BJ (cell line): Measurements from ENCODE around the gene FGGY. TPM values are rescaled to one million over a fixed set of nuclear protein-coding genes. Genes with fewer than 3 reads are reported as not detected.

Experiments
- CTCF ChIA-PET: fragments of 350-600 bp; formaldehyde crosslinking; extraction: SDS; loops from one replicate; lab custom pipeline; 2021; ENCODE audit warnings: antibody characterized with exemption, inconsistent platforms; lab: Yijun Ruan, JAX
- POLR2A ChIA-PET: fragments of 300-600 bp; sonication (Branson Sonifier 250); formaldehyde crosslinking; extraction: SDS; loops from one replicate; lab custom pipeline; 2021; ENCODE audit warnings: antibody characterized with exemption; lab: Charles Lee
- DNase-seq: peaks from one replicate; pipeline ENCODE4 v3.0.0-alpha.2; 2011; ENCODE audit warnings: low read depth
- H3K27me3 ChIP-seq: 2 replicates; pipeline ENCODE4 v1.6.0; 2011; ENCODE audit warnings: low read length; ENCODE audit not compliant: control insufficient read depth, insufficient read depth
- H3K36me3 ChIP-seq: 2 replicates; pipeline ENCODE4 v1.5.1; 2011; ENCODE audit warnings: low read length; ENCODE audit not compliant: control insufficient read depth, insufficient read depth
- H3K4me3 ChIP-seq: 2 replicates; pipeline ENCODE4 v1.5.1; 2011; ENCODE audit warnings: low read depth, mild to moderate bottlenecking, control low read depth, low read length
- polyA plus RNA-seq: library from polyadenylated mRNA; depleted of rRNA; stranded (reverse); fragments of >200 nt; gene quantifications from 2 replicates; pipeline ENCODE4 v1.2.3, GENCODE V29; 2011
- TF ChIP-seq, protein P1 (sequence below): IDR thresholded peaks from 2 replicates; pipeline ENCODE4 v1.5.1; 2011; ENCODE audit warnings: low read depth, mild to moderate bottlenecking, control low read depth, inconsistent platforms, low read length, moderate library complexity; ENCODE audit not compliant: insufficient read depth

Gene FGGY
- polyA plus RNA-seq, 1 experiment, result 9.9 TPM

DNA sequence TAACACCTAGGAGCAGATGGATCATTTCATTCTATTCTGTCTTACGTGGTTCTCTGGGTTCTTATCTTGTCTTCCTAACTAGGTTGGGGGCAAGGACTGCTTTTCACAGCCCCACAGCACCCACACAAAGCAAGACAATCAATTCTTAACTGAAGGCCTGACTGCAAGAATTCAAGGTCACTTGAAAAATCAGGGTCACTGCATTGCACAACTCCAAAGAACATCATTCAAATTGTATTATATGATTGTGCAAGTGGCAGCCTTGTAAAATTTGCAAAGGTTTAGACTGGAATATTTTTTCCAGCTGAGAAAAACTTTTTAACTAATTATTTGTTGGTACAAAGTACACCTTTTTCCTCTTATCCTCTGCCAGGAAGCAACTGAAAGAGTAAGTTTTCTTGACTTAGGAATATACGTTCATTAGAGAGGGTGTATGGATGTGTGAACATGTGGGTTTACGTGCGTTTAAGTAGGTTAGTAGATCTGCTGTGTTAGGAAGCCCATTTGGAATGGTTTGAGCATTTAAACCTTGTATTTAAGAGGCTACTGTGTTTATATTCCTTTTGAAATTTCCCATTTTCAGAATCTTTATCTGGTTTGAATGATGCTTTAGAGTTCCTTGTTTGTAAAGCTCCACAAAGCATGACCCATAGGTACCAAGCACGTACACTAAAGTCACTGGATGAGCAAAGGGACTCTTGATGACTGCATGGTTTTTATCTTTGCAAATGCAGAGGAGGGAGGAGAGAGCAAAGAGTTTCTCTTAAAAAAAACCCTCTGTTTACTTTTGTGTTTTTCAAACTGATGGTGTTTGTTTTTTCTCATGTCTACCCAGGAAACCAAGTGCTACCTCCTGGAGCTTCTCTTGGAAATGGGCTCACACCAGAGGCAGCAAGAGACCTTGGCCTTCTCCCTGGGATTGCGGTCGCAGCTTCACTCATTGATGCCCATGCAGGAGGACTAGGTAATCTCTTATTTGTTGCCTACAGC, 214.9 kb downstream of the FGGY start:
- no peak for DNase-seq
- POLR2A ChIA-PET, result no interaction called here
- no peaks in the 10 kb centered on the region for H3K27me3 ChIP-seq
- CTCF ChIA-PET, result interaction anchor here (0.8 kb wide), 1 partner anchor 10 kb away, joined by 3 read pairs; no protein-coding TSS in a partner anchor
- H3K36me3 ChIP-seq, result no peaks in the 10 kb centered on the region
- TF ChIP-seq, protein P1, sequence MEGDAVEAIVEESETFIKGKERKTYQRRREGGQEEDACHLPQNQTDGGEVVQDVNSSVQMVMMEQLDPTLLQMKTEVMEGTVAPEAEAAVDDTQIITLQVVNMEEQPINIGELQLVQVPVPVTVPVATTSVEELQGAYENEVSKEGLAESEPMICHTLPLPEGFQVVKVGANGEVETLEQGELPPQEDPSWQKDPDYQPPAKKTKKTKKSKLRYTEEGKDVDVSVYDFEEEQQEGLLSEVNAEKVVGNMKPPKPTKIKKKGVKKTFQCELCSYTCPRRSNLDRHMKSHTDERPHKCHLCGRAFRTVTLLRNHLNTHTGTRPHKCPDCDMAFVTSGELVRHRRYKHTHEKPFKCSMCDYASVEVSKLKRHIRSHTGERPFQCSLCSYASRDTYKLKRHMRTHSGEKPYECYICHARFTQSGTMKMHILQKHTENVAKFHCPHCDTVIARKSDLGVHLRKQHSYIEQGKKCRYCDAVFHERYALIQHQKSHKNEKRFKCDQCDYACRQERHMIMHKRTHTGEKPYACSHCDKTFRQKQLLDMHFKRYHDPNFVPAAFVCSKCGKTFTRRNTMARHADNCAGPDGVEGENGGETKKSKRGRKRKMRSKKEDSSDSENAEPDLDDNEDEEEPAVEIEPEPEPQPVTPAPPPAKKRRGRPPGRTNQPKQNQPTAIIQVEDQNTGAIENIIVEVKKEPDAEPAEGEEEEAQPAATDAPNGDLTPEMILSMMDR, result no peak
- H3K4me3 ChIP-seq, result no peak overlapping the region

DNA sequence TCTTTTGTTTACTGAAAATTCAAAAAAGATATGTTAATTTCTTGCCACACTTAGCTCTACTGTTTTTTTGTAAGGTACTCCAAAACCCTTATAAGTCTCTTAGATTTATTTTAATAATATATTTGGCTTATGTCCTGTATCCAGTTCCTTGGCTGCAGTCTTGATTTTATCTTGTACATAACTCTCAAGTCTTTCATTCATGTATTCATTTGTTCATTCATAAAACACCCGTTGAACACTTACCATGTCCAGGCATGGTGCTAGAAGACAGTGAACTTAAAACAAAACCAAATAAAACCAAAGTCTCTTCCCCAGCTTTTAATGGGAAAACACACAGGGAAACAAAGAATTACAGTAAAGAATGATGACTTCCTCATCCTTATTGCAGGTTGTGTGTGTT, 215.8 kb downstream of the FGGY start:
- Histone ChIP-seq H3K36me3 (no peaks in the 10 kb centered on the region), H3K4me3 (no peak overlapping the region), H3K27me3 (no peaks in the 10 kb centered on the region)
- ChIA-PET CTCF (no interaction called here), POLR2A (no interaction called here)
- TF ChIP-seq, protein P1, result no peak
- DNase-seq, result no peak

DNA sequence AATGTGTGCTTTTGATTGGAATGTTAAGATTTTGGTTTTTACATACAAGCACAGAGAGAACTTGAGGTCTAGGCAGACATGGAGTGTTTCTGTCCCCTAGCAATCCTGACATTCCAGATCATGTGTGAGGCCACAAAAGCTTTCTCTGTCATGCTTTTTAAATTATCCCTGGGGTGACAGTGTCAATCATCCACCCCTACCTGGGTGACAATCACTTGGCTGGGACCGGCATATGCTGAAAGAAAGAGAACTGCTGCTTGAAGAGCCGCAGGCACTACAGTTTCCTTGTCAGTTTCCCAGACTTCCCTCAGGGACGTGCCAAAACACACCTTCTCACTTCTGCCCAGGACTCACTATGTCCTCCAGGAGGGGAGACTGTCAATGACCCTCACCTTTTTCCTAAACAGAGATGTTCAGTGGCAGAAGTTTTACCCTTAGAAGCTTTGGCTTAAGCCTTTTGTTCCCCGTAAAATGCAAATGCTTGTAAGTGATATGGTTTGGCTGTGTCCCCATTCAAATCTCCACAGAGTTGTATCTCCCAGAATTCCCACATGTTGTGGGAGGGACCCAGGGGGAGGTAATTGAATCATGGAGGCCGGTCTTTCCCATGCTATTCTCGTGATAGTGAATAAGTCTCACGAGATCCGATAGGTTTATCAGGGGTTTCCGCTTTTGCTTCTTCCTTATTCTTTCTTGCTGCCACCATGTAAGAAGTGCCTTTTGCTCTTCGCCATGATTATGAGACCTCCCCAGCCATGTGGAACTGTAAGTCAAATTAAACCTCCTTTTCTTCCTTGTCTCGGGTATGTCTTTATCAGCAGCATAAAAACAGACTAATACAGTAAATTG, 217.4 kb downstream of the FGGY start:
- H3K4me3 ChIP-seq, result no peak overlapping the region
- ChIA-PET CTCF (no interaction called here), POLR2A (no interaction called here)
- no peaks in the 10 kb centered on the region for H3K36me3 ChIP-seq
- TF ChIP-seq, protein P1, result no peak
- no peak for DNase-seq
- H3K27me3 ChIP-seq, result no peaks in the 10 kb centered on the region

DNA sequence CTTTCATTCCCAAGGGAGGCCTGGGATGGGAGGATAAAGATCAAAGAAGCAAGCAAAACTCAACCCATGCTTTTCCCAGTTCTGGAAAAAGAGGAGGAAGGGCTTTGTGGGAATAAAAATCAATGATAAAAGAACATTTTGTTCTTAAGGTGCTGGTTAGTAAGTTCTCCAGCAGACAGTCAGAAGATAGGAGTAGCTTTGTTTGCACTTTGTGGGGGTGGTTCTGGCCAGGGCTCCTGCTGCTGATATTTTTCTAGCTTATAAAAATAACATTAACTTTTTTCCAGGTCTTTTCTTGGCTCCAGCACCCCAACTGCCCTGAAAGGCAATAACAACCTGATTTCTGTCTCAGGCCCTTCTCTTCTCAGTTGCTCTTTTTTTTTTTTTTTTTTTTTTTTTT, 220.0 kb downstream of the FGGY start:
- ChIA-PET CTCF (no interaction called here), POLR2A (no interaction called here)
- DNase-seq, result no peak
- Histone ChIP-seq H3K36me3 (no peaks in the 10 kb centered on the region), H3K4me3 (no peak overlapping the region), H3K27me3 (no peaks in the 10 kb centered on the region)
- TF ChIP-seq, protein P1, result no peak

DNA sequence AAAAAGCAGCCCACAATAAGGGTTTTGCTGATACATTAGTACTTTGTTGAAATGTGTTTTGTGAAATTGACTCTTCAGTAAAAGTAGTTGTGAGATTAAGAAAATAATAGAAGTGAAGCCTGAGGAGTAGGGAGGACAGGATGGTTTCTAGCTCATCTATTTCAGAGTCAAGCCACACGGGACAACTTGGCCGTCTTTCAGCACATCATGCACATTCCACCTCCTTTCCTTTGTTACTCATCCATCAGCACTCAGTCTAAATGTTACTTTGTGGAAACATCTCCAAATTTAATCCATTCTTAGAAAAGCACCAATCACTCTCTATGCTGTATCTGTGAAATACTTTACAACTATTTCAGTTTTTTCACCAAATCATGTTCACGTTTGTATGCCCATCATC, 223.3 kb downstream of the FGGY start:
- TF ChIP-seq, protein P1, result no peak
- no peak for DNase-seq
- CTCF ChIA-PET, result no interaction called here

More for the DNA sequence above, 223.3 kb downstream of the FGGY start:
- Histone ChIP-seq H3K27me3 (no peaks in the 10 kb centered on the region), H3K4me3 (no peak overlapping the region), H3K36me3 (no peaks in the 10 kb centered on the region)
- POLR2A ChIA-PET, result no interaction called here
